ENCODE data around the gene KLF6.
"Not testable (repeated sequence)": the region's sequence is repeated elsewhere in the genome, so short reads cannot be mapped to it uniquely, and the experiment has no call there.

Gene KLF6

DNA sequence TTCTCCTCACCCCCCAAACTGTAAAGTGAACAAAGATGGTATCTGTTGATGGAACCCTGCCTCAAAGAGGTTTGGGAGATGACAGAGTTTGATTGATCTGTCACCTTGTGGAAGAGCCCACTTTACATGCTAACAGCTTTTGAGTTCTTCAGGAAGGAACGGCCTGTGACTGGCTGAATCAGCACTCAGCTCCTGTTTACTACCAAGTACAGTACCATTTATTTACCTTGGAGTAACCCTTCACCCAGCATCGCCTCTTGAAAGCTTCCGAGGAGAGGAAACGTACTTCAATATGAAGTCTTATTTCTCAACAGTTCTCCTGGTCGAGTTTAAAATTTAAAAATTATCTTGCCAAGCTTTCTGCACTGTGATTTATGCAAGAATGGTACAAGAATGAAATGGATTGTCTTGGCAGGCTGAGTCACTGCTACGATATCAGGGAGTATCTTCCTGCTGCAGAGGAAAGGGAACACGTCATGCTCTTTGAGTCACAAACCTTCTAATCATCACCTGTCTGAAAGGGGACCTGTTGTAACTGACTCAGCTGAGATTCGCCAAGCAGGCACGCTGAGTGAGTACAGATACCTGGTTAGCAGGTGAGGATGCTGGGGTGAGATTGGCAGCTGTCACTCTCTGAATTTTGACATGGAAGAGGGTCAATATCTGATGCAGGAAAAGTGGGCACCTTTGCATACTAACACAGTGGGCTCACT, 30.1 kb downstream of the KLF6 start:
- DNase-seq = peak; percentile 48

DNA sequence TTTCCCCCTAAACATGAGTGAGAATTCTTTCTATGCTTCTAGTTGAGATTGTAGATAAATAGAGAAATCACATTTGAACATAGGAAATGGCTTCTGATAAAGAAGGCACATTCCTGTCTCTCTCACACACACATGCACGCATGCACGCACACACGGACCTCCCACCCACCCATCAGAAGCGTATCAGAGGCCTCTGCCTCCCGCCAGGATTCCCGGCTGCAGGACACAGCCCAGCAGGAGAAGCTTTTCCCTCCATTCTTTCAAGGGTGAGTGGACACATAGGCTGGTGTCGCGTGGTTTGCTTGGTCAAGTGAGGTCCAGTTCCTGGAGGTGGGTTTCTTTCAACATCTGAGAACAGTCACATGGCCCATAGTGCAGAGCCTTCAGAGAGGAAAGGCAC, 34.2 kb downstream of the KLF6 start:
- DNase-seq = no peak

DNA sequence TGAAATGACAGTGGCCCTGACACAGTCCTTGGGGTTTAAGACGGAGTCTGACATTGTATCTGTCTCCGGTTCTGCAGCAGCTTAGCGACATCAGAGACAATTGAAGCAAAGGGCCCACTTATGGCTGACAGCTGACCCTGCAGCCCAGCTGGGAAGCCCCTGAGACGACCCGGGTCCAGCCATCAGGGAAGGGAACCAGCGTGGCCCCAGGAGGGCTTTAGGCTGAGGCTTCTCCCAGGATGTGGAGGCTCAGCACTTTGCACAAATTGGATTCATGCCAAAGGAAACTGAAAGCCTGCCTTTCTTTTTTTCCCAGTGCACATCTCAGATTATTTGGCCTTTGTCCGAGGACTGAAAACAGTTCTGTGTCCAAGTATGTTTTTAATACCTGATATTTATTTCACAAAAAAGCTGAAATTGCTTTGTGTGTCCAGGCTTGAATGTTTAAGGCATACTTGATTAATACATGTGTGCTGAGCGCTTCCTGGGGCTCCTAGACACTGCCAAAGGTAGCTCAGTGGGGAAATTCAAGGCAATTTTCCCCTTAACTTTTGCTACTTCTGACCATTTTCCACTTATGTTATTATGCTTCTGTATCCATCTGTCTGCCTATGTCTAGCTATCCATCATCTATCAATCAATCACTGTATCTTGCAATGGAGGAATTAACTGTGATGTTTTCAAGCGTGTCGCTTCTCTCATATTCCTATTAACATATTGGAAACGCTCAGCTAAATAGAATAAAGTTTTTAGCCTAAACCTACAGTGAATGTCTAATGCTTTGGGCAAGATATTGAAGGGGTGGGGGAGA, 34.8 kb downstream of the KLF6 start:
- DNase-seq = no peak

DNA sequence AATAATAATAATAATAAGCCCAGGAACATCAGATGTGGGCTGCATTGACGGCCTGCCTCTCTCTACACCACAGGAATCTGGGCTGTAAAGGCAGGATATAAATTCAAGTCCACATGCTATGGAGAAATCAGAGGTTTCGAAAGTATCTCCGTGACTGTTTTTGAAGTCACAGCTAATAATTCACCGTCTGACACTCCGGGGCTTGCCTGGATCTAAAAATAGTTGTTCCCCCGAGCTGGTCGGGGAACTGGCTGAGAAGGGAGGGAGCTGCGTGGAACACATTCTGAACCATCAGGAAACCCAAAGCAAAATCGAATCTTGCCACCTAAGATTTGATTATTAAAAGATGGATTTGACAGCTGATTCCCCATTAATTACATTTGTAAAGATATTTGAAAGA, 35.4 kb downstream of the KLF6 start:
- DNase-seq = no peak

DNA sequence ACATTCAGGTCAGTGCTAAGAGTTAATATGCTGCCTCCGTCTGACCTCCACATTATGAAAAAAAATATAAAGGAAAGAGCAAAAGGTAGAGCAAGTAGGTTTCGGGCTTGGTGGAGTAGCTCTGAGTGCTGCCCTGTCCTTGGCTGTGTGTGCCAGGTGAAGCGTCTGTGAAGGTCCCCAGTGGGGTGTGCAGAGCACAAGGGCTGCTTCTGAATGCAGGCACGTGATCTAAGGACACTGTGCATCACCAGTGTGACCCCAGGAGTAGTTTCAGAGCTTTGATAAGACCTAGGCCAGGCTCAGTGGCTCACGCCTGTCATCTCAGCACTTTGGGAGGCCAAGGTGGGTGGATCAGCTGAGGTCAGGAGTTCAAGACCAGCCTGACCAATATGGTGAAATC, 36.0 kb downstream of the KLF6 start:
- no peak for DNase-seq

DNA sequence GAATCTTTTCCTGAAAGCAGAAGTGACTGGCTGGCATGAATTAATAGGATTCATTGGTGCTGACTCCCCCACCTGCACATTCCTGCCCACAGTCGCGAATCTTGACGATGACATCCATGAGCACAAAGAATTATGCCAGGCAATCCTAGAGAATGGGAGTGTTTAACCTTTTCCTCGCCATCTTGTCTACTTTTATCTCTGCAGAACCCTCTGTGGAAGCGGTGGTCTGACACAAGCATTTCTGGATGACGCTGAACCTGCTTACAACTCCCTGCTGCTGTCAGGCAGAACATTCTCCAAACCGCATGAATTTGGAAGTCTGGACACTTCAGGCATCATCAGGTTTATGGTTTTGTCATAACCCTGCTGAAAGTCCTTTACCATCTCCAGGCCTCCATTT, 36.5 kb downstream of the KLF6 start:
- DNase-seq = no peak

DNA sequence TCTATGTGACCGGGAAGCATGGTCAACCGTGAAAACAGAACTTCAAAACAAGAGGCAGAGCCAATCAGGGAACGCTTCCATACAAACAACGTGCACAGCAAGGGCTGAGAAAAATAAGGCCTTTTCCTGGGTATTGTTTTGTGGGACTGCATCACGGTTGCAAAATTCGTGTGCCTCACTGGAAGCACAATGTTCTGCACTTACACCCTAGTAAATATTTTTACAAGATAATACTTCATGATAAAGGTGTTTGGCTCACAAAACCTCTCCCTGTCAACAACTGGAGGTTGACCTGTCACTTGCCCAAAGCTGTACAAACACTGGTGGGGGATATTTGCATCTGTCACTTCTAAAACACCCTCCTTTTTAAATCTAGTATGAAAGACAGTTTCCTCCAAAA, 37.0 kb downstream of the KLF6 start:
- no peak for DNase-seq

DNA sequence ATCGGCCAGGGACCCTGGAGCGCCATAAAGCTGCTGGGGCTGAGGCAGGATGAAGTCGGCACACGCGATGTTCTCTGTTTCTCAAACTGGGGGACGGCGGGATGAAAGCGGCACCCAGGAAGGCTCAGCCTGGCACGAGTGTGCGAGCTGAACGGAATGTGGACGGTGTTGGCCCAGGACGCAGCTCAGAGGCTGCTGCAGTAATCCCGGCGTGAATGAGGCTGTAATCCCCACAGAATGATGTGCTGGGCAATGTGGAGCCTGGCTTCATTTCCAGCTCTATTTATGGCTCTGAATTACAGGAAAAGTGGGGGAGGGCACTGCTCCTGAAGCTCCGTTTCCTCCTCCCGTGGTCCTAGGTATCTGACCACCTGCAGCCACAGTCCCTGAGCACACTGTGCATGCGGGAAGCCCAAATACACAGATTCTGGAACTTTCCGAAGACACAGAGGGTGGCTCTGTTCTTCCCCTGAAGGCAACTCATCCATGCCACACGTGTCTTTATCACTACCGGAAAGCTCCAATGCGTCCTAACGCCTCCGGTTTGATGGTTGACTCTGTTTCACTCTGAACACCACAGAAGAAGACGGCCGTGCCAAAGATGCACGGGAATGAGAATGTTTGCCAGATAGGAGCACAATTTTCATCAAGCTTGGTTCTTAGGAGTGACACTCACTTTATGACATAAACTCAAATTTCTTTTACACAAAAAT, 37.6 kb downstream of the KLF6 start:
- no peak for DNase-seq

DNA sequence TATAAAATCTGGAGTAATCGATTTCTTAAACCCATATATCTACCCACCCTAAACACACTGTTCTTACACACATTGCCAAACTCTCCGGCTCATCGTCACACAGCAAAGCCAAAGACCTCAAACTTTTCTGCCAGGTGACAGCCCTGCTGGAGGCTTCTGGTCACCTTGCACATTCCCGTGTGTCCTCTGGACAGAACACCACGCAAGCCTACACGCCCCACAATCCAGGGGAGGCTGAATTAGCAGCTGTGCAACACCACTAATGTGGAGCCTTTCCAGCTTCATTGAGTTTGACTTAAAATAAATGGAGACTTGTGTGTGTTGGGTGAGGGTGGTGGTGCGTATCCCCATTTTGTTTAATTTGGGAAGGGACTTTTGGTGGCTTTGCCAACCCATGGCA, 38.4 kb downstream of the KLF6 start:
- DNase-seq = no peak

DNA sequence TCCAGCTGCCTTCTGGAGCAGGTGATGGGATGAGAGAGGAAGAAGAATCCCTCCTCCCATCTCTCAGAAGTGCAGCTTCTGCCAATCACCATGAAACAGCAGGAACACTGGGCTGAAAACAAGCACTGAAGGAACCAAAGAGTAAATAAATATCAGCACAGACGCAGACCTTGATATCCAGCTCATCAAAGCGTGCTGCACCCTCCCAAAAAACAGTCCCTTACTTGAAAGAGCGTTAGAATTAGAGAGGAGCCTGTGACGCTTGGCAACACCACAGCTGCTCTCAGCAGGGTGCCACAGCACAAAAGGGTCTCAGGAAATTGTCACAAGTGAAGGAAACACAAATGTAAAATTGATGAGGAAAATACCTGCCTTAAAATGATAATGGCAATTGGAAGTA, 39.5 kb downstream of the KLF6 start:
- no peak for DNase-seq

DNA sequence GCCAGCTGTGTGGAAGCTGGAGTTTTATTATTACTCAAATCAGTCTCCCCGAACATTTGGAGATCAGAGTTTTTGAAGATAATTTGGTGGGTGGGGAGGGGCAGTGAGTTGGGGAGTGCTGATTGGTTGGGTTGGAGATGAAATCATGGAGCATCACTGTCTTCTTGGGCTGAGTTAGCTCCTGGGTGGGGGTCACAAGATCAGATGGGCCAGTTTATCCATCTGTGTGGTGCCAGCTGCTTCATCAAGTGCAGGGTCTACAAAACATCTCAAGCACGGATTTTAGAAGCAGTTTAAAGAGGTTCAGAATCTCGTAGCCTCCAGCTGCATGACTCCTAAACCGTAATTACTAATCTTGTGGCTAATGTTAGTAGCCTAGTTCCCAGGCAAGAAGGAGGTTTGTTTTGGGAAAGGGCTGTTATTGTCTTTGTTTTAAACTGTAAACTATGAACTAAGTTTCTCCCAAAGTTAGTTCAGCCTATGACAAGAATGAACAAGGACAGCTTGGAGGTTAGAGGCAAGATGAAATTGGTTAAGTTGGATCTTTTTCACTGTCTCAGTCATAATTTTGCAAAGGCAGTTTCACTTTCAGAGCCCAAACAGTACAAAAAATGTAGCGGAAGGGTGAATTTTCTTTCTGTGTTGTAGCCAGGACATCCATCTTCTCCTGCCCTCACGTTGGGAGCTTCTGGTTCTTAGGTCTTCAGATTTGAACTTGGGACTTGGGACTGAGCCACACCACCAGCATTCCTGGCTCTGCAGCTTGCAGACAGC, 43.1 kb downstream of the KLF6 start:
- no peak for DNase-seq

DNA sequence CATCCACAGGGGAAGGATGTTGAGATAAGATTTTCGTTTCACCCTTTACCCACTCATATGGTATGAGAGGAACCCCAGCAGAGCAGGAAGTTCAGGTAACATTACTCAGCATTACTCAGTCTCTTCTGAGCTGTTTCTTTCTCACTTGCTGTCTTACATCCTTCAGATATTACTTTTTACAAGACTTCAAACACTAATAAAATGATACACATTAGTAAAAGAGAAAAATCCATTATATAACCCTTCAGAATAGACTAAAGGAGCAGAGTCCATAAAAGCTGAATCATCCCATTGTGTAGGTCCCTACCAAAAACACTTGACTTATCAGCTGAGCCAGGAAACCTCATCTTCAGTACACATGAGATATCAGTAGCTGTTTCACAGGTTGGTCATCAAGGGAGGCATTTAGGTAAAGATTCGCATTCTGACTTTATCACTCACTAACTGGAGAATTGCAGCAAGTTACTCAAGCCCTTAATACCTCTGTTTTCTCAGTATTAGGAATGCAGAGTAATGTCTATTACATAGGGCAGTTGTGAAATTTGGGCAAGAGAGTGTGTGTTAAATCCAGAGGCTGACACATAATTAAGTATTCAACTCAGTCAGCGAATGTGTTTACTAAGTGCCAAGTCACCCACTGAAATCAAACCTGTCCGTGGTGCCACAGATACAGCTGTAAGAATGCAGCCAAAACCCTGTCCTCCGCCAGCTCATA, 44.7 kb downstream of the KLF6 start:
- DNase-seq = no peak

DNA sequence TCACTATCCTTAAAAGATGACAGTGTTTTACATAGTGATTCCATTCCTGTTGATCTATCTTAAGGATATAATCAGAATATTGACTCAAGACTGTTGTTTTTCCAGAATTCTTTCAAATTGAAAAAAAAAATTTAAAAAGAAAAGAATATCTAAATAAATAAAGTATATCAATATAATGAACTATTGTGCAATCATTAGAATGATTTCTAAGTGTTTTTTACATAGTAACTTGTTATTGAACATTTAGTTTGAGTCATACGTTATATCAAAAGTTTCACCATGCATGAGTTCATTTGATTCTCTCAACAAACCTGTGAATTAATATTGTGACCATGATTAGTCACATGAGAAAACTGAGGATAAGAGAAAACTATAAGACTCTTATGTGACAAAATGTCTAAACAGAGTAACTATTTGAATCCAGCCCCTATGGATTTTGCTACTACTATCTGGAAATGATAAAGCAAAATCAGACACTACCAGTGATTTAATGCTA, 46.1 kb downstream of the KLF6 start:
- no peak for DNase-seq

DNA sequence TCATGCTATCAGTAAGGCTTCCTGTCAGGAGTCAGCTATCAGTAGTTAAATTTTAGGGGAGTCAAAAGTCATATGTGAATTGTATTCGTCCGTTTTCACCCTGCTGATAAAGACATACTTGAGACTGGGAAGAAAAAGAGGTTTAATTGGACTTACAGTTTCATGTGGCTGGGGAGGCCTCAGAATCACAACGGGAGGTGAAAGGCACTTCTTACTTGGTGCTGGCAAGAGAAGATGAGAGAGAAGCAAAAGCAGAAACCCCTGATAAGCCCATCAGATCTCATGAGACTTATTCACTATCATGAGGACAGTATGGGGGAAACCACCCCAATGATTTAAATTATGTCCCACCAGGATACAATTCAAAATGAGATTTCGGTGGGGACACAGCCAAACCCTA, 47.1 kb downstream of the KLF6 start:
- no peak for DNase-seq

DNA sequence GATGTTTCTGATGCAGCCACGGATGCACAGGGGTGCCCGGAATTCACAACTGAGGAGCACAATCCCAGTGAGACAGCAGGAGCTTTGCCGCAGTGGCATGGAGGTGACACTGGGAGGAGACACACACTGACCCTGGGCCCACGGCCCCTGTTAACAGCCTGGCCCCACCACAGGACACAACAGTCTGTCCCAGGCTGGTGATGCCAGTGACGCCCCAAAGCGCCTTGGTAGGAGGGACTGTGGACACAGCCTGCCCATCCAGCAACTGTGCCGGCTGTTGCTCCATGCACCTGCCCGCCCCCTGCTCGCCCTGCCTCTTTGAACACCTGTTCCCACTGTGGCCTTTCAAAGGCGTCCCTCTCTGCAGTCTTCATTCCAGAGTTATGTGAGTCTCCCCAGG, 49.8 kb downstream of the KLF6 start:
- DNase-seq = no peak

DNA sequence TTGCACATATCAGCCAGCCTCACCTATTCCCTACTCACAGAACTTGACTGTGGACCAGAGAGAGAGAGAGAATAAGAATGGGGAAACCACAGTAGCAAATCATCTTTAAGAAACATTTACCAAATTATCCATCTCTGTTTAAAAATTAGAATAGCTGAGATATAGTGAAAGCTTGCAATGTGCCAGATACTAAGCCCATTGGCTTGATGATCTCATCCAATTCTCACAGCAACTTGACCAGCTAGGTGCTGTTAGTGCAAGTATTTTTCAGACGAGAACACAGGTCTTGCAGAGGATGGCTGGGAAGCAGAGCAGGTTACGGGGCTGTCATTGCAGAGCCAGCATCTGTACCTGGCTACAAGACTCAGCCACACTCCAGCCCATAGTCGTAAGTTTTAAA, 50.9 kb downstream of the KLF6 start:
- no peak for DNase-seq

DNA sequence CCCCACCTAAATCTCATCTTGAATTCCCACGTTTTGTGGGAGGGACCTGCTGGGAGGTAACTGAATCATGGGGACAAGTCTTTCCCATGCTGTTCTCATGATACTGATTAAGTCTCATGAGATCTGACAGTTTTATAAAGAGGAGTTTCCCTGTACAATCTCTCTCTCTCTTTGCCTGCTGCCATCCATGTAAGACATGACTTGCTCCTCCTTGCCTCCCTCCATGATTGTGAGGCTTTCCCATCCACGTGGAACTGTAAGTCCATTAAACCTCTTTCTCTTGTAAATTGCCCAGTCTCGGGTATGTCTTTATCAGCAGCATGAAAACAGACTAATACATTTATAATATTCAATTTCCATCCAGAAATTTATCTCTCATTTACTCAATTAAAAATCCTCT, 52.8 kb downstream of the KLF6 start:
- not testable (repeated sequence) for DNase-seq

DNA sequence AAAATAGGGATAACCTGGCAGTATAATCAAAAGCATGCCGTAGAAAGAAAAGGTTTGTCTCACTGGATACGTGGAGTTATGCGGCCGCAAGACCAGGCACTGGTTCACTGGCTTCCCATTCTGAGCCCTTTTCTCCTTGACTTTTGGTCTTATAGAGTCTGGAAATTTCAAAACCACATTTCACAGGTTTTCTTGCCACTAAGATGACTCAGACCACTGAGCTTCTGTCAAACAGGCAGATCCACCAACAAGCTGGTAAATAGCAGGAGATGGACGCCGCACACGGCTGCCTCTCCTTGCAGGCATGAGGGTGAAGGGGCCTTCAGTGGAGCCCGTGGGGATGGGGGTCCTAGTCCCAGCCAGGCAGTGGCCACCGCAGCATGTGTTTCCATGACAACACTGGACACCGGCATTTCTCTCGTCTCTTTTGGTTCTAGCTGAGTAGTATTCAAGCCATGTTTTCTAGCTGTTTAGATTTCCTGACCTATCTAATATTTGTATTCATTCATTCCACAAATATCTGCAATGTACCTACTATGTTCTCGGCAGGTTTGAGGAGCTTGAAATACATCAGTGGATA, 55.5 kb downstream of the KLF6 start:
- no peak for DNase-seq

DNA sequence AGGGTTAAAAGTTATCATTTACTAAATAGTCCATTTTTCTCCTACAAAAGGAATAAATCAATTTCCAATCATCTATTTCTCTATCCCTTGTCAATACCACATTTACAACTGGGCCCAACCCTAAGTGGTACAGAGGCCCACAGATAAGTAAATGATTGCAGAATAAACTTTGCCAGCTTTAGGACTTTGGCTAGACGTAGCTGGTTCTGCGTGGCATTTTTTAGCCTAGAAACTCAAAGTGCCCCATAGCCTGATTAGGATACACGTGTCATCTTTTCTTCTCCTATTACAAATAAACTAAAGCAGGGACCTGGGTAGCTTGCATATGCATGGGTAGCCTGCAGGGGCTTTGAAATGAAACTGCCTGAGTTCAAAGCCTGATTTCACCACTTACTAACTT, 56.4 kb downstream of the KLF6 start:
- no peak for DNase-seq

DNA sequence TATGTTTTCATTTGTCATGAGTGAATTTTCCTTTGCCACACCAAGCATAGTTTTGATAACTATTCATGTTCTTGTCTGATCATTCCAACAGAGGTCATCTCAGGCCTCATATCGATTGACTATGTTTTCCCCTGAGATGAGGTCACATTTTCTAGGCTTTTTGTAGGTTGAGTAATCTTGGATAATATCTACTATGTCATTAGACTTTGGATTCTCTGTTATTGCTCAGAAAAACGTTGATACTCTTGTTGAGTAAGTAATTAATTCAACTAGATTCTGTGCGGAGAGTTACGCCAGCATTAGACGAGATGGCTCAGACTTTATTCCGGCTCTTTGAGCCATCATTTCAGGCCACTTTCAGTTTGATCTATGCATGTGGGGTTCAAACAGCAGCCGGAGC, 57.7 kb downstream of the KLF6 start:
- no peak for DNase-seq

Data from amniotic stem cell (primary cell).